Gastrocnemius medialis (tissue), 4 donors: ENCODE measurements around the gene TINAG.
"Not testable (repeated sequence)": the region's sequence is repeated elsewhere in the genome, so short reads cannot be mapped to it uniquely, and the experiment has no call there.

ENCODE experiments used
- POLR2A ChIP-seq, 2 donors: fragments of 450-650 bp; IDR thresholded peaks; one replicate each; pipeline ENCODE4 v1.6.1; 2017; ENCODE audit warnings: antibody characterized with exemption in 2 of 2, mild to moderate bottlenecking in 2 of 2, moderate library complexity in 2 of 2
- TF ChIP-seq, protein P1 (sequence below), 5 experiments: fragments of 450-650 bp in 3 of 5; fragments of 200-600 bp in 2 of 5; sonication (generic) in 2 of 5; IDR thresholded peaks in 4 of 5; conservative IDR thresholded peaks in 1 of 5; 1 replicate in 4 of 5; 2 replicates in 1 of 5; pipeline ENCODE4 v1.5.1; 2016 to 2019; ENCODE audit warnings: antibody characterized with exemption in 5 of 5, mild to moderate bottlenecking in 3 of 5, moderate library complexity in 3 of 5

DNA sequence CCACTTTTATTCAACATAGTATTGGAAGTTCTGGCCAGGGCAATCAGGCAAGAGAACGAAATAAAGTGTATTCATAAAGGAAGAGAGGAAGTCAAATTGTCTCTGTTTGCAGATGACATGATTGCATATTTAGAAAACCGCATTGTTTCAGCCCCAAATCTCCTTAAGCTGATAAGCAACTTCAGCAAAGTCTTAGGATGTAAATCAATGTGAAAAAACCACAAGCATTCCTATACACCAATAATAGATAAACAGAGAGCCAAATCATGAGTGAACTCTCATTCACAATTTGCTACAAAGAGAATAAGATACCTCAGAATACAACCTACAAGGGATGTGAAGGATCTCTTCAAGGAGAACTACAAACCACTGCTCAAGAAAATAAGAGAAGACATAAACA, 23.3 kb downstream of the TINAG start:
- TF ChIP-seq, protein P1, sequence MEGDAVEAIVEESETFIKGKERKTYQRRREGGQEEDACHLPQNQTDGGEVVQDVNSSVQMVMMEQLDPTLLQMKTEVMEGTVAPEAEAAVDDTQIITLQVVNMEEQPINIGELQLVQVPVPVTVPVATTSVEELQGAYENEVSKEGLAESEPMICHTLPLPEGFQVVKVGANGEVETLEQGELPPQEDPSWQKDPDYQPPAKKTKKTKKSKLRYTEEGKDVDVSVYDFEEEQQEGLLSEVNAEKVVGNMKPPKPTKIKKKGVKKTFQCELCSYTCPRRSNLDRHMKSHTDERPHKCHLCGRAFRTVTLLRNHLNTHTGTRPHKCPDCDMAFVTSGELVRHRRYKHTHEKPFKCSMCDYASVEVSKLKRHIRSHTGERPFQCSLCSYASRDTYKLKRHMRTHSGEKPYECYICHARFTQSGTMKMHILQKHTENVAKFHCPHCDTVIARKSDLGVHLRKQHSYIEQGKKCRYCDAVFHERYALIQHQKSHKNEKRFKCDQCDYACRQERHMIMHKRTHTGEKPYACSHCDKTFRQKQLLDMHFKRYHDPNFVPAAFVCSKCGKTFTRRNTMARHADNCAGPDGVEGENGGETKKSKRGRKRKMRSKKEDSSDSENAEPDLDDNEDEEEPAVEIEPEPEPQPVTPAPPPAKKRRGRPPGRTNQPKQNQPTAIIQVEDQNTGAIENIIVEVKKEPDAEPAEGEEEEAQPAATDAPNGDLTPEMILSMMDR (IDR thresholded peaks at IDR 0.05 in 4 of 5, conservative IDR thresholded peaks at IDR 0.05 in 1 of 5) = not testable (repeated sequence)
- not testable (repeated sequence) for TF ChIP-seq POLR2A (IDR thresholded peaks at IDR 0.05)
